Epithelial cell of proximal tubule (primary cell): ENCODE data around the gene PLAC8L1. TPM values are rescaled to one million over a fixed set of nuclear protein-coding genes. Genes with fewer than 3 reads are reported as not detected.

Source experiments
- DNase-seq: peaks from one replicate; pipeline ENCODE4 v3.0.0-alpha.2; 2011; ENCODE audit warnings: low read depth
- H3K4me3 ChIP-seq: 2 replicates; pipeline ENCODE4 v1.5.1; 2011; ENCODE audit warnings: low read depth, mild to moderate bottlenecking, low read length
- CTCF ChIP-seq: conservative IDR thresholded peaks from 2 replicates; pipeline ENCODE4 v1.5.1; 2012; ENCODE audit warnings: low read depth, mild to moderate bottlenecking, low read length
- total RNA-seq: library from RNA; depleted of rRNA; stranded (reverse); fragments of >200 nt; gene quantifications from 2 replicates; pipeline ENCODE4 v1.2.3, GENCODE V29; 2015

The PLAC8L1 gene
- total RNA-seq, 1 donor from 2014 or later = not detected

- no peak for DNase-seq
- no peak overlapping the region for H3K4me3 ChIP-seq
- TF ChIP-seq CTCF = no peak
These were observed 1.8 kb downstream of the PLAC8L1 start for GRCh38 chr5:146103594-146103993.

DNA sequence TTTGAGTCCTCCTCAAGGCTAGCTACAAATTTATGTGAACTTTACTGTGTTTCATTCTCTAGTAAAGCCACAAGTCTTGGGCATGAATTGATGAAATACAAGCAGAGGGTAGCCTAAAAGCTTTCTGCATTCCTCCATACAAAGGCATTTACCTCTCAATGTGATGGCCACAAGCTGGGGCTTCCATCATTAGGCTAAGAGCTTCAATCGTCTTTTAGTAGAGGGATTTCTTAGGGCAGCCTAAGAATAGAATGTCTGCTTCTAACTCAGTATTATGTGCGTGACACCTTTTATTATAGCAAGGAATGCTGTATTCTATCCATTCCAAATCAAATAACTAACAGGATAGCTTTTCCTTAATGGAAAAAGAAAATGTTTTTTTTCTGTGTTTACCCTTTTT, 3.7 kb downstream of the PLAC8L1 start:
- TF ChIP-seq CTCF = no peak
- no peak overlapping the region for H3K4me3 ChIP-seq
- DNase-seq = no peak

- TF ChIP-seq CTCF = no peak
- no peak for DNase-seq
- no peak overlapping the region for H3K4me3 ChIP-seq
These were observed 7.3 kb downstream of the PLAC8L1 start for GRCh38 chr5:146098047-146098446.

DNA sequence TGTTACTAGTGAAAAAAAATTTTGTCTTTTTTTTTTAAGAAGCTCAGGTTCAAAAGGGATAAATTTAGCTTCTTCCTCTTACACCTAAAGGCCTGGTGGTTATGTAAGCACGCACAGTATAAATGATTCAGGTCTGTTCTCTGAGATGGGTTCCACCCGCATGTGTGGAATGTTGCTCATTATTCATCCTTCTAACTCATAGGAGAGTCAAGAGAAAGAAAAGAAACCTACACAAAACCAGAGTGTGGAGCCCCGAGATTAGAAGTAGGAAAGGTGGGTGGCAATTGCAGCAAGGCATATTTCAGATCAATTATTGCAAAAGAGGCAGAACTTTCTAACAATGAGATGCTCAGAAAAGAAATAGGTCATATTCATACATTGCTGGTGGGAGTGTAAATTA, 13.5 kb downstream of the PLAC8L1 start:
- no peak overlapping the region for H3K4me3 ChIP-seq
- no peak for DNase-seq
- TF ChIP-seq CTCF = no peak

- DNase-seq = no peak
- no peak for TF ChIP-seq CTCF
- no peak overlapping the region for H3K4me3 ChIP-seq
These were observed 16.1 kb downstream of the PLAC8L1 start for GRCh38 chr5:146089287-146089686.

GRCh38 chr5:146088098-146088497, 17.3 kb downstream of the PLAC8L1 start:
- H3K4me3 ChIP-seq = no peak overlapping the region
- no peak for DNase-seq
- no peak for TF ChIP-seq CTCF

DNA sequence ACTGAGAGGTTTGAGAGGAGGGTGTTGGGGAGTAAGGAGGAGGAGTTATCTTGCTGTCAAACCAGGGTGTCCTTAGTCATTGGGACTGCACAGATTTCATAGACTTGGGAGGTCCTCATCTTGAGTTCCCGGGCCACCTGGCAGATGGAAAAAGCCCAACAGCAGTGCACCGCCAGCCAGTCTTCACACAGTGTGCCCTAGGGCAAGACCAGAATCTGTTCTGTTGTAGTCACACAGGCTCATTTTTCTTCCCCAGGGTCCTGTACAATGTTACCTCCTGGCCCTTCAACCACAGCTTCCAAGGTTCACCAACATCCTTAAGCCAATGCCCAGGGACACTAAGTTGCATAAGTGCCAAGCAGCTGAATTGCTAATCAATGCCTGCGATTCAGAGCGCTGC, 21.0 kb downstream of the PLAC8L1 start:
- no peak overlapping the region for H3K4me3 ChIP-seq
- DNase-seq = no peak
- no peak for TF ChIP-seq CTCF
